ENCODE data around the gene RHOB.
"Not testable (repeated sequence)": the region's sequence is repeated elsewhere in the genome, so short reads cannot be mapped to it uniquely, and the experiment has no call there.

Gene RHOB

DNA sequence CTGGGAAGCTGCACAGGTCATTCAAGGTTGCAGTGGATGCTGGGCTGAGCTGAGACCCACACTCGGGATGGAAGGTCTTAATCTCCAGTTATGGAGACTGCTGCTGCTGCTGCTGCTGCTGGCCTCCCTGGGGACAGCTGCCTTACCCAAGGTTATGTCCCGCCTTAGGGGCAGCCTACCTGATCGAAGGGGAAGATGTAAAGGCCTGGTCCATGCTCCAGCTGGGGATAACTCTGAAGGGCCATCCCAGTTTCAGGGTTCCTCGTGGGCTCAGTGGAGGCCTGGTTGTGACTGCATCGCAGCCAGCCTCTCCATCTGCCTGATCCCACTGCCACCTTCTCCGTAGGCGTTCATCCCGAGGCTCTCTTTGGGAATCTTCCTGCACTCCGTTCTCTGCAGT, 33.0 kb downstream of the RHOB start:
- no peak for DNase-seq

DNA sequence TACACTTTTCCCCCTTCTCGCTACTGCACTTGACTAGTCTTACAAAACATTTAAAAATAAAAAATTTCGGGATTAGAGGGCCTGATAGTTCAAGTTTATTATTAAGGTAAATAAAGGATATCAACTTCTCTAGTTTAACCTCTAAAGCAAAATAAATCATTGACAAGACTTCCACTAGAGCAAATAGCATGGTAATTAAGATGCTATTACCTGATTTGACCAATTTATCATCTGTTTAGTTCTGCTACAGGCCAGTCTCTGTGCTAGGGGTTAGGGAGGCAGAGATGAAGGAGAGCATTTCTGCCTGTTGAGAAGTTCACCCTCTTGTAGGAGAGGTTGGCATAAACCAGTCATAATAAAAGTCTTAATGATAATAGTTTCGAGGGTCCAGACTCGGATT, 34.0 kb downstream of the RHOB start:
- DNase-seq, result no peak

GRCh38 chr2:20481798-20482405, 35.0 kb downstream of the RHOB start:
- DNase-seq, result no peak

GRCh38 chr2:20482725-20483124, 35.9 kb downstream of the RHOB start:
- no peak for DNase-seq

GRCh38 chr2:20483194-20483895, 36.5 kb downstream of the RHOB start:
- DNase-seq, result no peak

GRCh38 chr2:20484034-20484617, 37.3 kb downstream of the RHOB start:
- DNase-seq, result no peak

DNA sequence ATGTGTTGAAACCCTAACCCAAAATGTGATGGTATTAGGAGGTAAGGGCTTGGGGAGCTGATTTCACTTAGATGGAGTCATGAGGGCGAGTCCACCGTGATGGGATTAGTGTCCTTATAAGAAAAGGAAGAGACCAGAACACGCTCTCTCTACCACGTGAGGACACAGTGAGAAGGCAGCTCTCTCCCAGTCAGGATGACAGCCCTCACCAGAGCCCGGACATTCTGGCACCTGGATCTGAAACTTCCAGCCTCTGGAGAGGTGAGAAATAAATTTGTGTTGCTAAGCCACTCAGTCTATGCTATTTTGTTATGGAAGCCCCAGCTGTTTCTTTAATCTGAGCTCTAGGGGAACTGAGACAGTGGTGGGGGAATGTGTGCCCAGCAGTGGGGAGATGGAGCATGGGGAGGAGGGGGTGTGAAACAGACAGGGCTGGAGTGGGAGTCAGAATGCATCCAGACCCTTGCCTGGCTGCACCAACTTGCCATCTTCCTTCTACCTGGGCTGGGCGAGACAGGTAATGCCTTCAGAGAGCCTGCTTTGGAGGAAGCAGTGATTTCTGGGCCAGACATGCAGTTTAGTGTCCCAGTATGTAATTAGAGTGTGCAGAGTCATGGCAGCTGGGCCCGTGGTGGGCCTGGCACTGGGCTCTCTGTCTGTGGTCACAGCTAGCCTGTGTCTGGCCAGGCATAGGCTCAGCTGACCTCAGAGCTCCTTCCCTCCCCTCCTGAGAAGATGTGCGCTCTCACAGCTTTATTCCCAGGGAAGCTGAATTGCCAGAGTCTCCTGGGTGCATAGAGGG, 38.1 kb downstream of the RHOB start:
- no peak for DNase-seq

DNA sequence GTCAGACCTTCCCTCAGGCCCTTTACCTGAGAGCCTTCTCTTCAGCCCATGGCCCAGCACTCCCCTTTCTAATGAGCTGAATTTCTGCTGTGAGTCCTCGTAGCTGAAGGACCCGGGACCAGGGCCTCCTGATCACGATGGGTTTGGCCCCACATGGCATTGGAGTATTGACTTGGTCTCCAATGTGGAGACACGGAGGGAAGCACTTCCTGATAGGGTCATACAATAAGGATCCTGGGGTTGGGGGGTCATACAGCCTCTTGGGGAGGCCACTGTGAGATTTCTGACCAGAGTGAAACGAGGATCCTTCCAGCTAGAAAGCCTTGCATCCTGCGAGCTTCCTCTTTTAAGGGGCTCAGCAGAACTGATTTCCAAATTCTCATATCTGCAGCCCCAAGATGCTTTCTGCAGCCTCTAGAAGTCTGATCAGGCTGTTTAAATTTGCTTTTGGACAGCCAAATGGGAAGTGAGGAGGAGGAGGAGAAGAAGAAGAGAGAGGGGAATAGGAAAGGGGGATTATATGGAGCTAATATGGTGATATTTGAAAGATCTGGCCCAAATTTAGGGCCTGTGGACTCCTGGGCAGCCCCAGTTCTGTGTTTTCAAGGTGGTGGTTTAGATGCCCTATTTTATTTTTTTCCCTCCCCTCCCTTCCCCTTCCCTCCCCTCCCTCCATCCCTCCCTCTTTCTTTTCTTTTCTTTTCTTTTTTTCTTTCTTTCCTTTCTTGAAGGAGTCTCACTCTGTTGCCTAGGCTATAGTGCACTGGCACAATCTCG, 38.9 kb downstream of the RHOB start:
- no peak for DNase-seq

GRCh38 chr2:20486571-20486970, 39.7 kb downstream of the RHOB start:
- no peak for DNase-seq

- DNase-seq, result no peak
Measured at GRCh38 chr2:20487030-20487391, 40.1 kb downstream of the RHOB start.

DNA sequence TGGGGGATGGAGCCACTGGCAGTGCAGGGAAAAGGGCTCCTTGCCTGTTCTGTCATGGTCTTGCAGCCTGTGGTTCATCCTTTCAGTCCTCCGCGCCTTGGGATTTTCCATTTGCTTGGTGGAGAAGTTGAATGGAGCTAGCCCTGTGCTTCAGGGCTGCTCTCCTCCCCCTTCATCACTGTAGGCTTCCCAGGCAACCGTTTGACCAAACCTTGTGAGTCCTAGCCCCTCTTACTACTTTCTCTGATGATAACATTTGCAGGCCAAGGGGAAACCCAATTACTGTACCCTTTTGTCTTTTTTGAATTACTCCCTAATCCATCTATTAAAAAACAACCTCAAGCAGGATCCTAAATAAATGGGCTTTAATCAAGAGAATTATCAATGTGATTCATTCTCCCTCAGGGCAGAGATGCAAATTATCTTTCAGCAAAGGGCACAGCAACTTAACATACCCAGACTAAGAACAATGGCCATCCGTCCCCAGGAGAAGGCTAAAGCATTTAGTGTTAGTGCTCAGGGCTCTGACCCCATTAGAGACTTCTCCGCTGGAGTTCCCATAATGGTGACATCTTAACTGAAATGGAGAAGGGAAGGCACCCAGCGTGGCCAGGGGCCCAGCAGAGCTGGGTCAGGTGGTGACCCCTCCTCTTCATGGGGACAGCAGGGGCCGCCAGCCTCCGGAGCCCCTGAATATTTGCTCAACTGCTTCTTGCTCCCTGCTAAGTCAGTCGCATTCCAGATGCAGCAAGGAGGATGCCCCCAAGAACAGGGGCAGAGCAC, 40.7 kb downstream of the RHOB start:
- DNase-seq, result no peak

- no peak for DNase-seq
Measured at GRCh38 chr2:20488201-20488641, 41.3 kb downstream of the RHOB start.

DNA sequence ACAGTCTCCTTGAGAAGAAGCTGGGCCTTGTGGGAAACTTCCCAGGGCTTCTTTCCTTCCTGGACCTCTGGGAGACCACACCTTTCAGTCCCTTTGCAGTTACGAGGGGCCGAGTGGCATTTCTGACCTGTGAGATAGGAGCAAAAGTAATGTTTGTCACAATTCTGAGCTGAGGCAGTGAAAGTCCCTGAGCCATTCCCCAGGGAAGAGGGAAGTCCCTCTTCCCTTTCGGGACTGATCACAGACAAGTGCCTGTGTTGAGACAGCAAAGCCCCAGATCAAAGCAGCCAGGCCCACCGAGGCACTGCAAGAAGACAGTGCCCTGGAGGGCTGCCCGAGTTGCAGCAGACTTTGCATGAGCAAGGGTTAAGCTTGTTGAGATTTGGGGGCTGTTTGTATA, 41.9 kb downstream of the RHOB start:
- DNase-seq, result no peak

- no peak for DNase-seq
Measured at GRCh38 chr2:20490300-20491181, 43.7 kb downstream of the RHOB start.

GRCh38 chr2:20491739-20492531, 45.1 kb downstream of the RHOB start:
- DNase-seq, result no peak

DNA sequence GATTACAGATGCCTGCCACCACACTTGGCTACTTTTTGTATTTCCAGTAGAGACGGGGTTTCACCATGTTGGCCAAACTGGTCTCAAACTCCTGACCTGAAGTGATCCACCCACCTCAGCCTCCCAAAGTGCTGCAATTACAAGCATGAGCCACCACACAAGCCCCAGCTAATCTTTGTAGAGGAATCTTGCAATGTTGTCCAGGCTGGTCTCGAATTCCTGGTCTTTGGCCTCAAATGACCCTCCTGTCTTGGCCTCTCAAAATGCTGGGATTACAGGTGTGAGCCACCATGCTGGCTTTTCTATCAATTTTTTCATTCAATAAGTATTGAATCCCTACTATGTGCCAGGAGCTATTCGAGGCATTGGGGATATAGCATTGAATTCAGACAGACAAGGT, 46.2 kb downstream of the RHOB start:
- DNase-seq, result not testable (repeated sequence)

- no peak for DNase-seq
Measured at GRCh38 chr2:20494241-20494640, 47.4 kb downstream of the RHOB start.

DNA sequence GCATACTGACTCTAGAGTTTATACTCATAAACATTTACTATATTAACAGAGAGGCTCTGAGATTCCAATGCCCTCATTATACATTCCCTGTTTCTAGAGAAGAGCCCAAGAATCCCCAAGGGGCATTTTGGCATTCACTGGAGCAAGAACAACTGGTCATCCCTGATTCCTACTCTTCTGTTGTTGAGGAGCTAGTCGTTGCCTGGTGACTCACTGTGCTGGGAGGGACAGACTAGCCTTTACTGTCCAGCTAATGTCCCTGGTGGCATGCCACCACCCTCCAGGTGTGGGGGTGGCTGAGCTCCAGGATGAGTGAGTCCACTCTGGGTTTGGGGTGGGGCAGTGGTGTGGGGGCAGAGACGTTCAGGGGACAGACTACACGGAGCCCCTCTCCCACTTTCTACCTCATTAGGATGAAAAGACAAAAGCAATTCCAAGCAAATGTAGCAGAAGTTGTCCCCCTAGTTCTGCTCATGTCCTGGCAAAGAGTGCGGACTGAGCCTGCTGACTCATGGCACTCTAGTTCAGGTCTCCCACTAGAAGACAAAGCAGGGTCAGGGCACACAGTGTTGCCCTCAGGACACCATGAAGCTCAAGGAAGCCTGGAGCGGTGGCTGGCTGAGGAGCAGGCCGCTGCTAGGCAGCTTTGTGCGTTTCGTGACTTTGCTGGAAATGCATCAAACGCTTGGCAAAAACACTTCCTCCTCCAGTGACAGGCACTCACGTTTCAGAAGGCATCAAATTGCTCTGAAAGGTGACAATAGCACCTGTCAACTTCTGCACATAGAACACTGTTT, 49.4 kb downstream of the RHOB start:
- DNase-seq, result no peak

GRCh38 chr2:20496942-20497341, 50.1 kb downstream of the RHOB start:
- no peak for DNase-seq

All from NCI-H1417 treated with DMSO at 0.1 percent for 48 hours (cell line).